SIG-M5 treated with dmso at 0.1 percent for 504 hours (cell line): ENCODE measurements around the gene HIF1AN.
A peak's percentile ranks its signal among the peaks of the same experiment; 100 is the strongest.

Source experiments
- DNase-seq: peaks from one replicate; lab custom pipeline; 2025; ENCODE audit not compliant: unreplicated experiment; lab: John Stamatoyannopoulos, UW

Gene HIF1AN

DNA sequence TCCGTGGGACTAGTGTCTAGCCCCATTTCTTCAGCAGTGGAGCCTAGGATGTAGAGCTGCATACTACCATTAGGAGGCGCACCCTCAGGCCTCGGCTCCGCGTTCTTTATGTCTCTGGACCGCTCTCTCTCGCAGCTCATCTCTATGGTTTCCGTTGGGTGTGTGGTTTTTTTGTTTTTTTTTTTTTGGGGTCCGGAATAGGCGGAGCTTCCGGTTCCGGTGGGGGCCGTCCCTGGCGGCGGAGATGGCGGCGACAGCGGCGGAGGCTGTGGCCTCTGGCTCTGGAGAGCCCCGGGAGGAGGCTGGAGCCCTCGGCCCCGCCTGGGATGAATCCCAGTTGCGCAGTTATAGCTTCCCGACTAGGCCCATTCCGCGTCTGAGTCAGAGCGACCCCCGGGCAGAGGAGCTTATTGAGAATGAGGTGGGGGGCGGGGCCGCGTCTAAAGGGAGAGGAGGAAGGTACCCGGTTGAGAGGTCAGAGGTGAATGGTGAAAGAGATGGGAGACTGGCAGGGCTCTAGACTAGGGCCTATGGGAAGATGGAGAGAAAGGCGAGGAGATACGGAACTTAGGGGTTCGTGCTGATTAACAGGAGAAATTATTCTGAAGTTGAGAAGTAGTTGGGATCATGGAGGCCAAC is at the start of gene HIF1AN:
TSS of gene HIF1AN (plus strand) at position 229 of the 639 bp plus-strand sequence. CDS start at position 245, 16 bp downstream.
- DNase-seq, result peak; percentile 94

DNA sequence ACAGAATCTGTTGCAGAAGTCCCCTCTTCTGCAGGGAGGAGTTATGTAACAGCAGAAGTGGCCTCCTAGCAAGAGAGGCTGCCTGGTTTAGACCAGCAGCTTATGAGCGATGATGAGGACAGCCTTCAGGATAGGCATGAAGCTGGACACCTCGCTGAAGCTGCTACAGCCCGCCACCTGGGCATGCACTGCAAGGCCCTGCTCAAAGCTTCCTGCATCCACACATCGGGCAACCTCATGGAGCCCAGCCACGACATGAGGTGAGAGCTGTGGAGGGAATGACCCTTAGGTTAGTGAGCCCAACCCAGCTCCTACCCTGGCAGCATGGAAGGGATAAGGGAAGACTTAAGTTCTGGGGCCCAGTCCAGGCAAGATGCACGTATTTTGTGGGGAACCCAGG is 48.2 kb upstream of the HIF1AN start:
- no peak for DNase-seq

DNA sequence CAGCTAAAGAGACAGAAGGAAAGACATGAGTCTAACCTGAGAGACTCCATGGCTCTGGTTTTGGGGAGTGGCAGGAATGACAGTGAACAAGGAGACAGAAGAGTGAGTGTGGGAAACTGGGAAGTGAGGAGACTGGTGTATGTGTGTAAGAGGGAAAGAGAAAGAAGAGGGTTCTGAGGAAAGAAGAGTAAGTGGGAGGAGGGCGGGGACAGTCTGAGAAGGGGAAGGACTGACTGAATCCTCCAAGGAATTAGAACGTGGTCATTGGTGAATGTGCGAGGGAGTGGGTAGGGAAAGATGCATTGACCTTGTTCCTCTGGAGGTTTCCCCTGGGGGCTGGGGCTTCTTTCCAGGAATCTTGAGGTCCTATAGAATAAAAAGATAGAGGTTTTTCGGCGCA is 46.3 kb upstream of the HIF1AN start:
- DNase-seq, result no peak

DNA sequence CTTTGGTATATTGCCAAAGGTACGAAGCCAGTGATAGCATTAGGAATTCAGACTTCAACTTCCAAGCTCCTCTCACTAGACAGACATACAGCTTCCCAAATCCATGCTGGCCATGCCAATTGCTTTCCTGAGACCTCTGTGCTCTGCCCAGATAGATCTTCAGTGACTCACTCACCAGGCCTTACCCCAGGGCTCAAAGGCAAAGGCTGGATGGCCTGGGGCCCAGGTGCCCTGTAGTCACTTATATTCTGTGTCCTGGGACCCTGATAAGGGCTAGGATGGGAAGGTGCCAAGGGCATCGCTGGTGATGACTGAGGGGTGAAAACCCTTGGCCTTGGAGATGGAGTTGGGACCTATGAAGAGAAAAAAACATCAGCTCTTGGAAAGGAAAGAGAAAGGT is 45.2 kb upstream of the HIF1AN start:
- no peak for DNase-seq

DNA sequence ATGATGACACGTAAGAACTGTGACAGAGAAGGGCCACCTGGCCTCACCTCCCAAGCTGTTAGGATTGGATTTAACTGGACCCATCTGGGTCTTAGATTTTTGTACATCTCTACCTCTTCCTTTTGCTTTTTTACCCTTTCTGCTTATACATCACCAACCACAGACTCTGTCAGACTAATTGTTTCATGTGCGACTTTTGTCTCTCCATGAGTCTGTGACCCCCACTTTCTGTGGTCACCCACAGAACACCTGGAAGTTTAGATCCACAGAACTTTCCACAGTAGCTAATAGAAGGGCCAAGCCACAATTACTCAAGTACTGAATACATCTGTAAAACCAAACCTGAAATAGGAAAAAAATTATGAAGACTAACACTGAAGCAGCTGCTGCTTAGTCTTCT is 39.2 kb upstream of the HIF1AN start:
- DNase-seq, result no peak

DNA sequence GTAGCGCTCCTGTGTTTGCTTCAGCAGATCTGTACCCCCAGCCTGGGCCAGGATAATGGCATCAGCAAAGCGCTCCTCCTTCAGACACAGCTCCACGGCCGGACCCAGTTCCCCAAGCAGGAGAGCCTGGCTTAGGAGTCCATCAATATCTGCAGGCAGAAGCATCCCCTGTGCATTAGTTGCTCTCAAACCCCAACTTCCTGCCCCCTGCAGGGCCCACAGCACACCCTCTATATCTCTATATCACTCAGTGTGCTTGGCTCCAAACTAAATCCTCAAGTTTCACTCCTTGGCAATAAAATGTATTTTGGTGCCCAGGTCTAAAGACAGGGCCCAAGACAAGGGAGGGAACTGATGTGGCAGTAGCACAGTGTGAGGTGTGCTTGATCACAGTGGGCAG is 37.7 kb upstream of the HIF1AN start:
- DNase-seq, result no peak

DNA sequence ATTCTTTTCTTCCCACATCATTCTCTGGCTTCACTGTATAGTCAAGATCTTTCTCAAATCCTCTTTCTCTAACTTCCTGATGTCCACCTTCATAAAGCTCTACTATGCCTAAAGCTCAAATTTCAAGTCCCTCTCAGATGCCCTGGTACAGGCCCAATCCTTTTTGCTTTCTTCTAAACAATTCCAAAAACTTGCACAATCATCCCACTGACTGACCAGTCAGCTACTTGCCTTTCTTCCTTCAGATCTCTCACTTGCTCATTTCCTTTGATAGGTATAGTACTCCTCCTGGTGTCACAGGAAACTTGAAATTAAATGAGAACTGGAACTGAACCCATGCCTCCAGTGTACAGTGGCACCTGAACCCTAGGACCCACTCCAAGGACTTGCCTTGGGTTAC is 34.3 kb upstream of the HIF1AN start:
- DNase-seq, result no peak

DNA sequence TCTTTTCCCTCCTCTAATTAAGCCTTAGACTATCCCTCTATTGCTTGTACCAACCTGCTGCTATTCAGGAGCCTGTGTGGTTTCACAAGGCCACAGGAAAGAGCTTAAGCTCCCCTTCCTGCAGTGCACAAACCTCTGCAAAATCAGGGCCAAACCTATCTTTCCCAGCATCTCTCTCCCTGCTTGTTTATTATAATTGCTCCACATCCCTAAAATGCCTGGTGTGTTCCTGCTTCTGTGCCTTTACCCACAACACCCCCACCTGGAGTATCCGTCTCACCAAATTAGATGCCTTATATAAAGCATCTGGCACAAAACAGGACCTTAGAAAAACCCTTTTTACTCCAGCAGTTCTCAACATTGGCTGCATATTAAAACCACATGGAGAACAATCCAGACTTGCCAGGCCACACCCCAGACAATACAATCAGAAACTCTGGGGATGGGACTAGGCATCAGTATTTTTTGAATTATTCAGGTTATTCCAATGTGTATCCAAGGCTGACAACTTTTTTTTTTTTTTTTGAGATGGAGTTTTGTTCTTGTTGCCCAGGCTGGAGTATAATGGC is 32.7 kb upstream of the HIF1AN start:
- no peak for DNase-seq

DNA sequence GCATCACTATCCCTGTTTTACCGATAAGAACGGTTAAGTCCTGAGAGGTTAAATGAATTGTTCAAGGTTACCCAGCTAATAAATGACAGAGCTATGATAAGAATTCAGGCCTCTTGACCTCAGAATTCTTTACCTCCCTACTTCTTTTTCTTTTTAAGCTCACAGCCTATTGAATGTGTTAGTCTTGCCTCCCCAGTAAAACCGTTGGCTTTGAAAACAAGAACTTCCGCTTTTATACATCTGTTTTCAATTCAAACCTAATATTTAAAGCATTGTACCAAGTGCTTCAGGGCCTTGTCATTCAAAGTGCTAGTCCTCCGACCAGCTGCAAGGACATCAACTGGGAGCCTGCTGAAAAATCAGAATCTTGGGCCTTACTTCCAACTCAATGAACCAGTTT is 31.6 kb upstream of the HIF1AN start:
- no peak for DNase-seq

DNA sequence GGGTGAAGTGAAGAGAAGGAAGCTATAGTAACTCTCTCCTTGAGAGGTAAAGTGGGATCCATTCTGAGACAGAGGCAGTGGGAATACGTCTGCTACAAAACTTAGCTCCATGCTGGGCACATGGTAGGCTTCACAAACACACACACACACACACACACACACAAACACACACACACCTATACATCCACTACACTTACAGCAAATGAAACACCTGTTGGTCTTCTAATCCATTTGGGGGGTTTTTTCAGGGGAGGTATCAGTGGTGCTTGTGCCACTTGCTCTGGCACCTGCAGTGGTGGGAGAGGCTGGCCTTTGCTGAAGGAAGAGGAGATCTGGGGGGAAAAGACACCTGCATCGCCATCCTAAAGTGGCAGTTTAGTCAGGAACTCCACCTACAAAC is 30.6 kb upstream of the HIF1AN start:
- DNase-seq, result no peak

DNA sequence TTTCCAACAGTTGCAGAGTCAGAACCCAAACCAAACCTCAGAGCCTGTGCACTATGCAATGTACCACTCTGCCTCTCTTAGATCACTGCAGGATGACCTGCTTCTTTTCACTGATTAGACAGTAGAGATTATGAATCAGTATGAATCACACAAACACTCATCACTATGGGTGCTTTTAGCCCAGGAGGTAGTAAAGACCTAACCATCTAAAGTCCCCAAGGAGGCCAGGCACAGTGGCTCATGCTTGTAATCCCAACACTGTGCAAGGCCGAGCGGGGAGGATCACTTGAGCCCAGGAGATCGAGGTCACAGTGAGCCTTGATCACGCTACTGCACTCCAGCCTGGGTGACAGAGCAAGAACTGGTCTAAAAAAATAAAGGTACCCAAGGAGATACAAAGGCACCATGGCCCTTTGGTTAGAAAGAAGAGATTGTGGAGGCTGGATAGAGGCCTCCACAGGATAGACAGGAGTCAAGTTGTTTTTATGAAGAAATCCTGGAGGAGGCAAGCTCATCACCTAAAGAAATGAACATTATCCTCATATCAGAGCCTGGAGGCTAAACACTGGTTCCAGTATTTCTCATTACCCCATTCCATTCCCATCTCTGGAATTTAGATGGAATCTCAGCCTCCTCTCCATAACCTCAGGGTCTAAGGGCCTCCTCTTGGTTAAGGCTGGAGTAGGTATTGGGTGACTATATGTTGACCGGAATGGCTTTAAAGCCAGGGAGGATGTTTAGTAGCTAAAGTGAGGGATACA is 29.0 kb upstream of the HIF1AN start:
- DNase-seq, result no peak

DNA sequence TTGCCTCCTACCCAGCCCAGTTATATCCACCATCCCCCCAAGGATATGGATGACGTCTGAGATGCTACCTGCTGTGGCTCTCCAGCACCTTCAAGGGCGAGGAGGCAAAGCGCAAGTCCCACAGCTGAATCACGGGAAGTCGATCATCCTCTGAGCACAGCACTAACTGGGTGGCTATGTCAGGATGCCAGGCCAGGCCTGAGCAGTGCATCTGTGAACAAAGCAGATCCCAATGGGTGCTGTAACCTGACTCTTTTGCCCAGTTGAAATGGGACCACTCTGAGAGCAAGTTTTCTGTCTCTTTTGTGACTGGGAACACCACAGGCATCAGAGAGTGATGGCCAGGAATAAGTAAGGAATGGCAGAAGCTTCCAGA is 28.4 kb upstream of the HIF1AN start:
- no peak for DNase-seq

DNA sequence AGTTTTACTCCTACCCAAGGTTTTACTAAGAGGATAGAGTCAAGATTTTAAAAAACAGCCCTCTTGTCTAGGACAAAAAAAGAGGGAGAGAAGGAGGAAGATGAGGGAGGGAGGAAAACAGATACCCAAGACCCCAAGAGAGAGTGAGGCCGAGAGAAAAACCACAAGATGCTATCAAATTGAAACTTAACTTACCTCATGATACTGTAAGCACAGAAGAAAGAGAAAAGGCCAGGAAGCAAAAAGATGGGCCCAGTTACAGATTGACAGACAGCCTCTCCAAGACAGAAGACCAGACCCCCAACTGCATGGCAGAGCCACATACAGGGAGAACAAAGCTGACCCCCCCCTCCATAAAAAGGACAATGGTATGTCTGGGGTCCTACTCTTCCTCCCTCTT is 27.5 kb upstream of the HIF1AN start:
- DNase-seq, result no peak

DNA sequence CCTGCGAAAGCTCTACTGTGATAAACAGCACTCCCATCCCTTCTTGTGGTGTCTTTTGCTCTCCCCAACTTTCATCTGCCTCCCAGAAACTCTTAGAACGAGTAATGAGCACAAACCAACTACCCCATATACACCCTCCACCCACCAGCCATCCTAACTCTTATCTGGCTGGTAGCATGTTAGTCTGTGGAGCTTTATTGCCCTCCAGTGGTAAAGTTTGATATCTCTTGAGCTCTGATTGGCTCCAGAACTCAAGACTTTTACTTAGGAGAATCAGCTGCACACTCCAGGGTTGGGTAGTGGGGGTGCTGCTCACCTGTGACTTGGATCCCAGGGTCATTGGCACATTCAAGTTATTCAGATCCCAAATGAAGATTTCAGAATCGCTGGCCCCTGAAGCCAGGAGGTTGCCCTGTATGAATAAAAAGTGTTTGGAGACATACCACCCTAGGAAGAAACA is 27.0 kb upstream of the HIF1AN start:
- peak; percentile 44 for DNase-seq

DNA sequence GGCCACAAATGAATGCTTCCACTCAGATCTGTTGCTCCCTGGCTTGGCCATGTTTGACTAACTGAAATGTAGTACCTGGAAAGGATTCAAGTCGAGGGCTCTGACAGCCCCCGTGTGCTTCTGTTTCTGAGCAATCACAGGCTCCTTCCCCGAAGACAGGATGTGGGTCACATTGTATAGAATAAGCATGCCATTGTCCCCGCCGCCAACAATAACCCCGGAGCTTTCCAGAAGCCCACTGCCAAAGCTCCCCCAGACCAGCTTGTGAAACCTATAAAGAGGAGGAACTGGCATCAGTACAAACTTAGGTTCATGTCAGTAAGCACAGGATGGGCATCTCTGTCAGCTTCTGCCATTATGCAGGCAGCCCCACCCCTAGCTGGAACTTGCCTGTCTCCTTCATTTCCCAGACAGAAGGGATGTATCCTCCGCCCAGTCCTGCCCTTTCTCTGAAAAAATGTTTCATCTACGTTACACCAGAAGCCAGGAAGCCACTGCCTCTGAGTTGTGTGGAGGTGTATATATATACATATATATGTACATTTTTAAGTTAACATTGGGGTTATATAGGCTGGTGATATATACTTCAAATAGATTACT is 26.4 kb upstream of the HIF1AN start:
- no peak for DNase-seq

DNA sequence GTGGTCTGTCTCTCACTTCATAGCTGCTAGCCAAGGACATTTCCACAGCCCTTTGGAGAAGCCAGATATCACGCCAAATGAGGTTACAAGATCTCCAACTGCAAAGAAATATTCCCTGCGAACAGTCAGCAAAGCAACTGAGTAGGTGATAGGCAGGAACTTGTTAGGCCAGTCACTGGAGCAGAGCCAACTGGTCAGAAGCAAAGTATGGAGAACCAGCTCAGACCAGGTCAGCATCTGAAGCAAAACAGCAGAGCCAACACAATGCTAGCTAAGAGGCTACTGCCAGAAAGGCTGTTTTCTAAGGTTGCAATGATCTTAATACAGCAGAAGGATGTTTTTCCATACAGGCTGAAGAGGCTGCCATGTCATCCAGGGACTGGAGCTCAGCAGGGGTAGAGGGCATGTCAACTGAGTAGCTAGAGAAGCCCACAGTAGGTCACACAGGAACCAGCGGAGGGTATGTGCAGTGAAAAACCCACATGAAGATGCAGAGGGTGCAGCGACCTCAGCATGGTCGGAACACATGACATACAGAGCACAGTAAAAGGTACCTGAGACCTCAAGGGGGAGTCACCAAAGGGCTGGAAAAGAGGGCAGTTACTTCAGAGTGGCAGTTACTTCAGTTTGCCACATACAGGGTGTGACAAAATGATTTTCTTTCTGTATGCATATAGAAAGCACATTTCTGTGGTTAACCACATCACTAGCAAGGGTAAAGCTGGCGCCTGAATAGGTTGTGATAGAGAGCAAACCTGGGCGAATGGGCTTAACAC is 25.0 kb upstream of the HIF1AN start:
- peak; percentile 36 for DNase-seq

DNA sequence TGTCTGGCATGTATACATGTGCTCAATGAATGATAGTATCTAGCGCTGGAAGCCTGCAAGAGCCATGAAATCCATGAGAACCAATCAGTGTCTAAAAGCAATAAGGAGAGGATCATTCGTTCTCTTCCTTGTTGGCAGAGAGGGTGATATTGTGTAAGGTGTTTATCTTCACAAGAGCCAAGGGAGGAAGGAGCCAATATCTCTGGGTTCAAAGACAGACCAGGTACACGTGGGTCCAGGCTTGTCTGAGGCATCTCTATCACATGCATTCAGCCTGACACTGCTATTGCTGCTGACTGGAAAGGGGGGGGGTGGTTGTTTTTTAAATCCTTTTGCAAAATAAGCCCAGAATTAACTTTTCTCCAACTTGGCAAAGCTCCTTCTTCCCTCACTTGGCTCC is 20.1 kb upstream of the HIF1AN start:
- DNase-seq, result no peak

DNA sequence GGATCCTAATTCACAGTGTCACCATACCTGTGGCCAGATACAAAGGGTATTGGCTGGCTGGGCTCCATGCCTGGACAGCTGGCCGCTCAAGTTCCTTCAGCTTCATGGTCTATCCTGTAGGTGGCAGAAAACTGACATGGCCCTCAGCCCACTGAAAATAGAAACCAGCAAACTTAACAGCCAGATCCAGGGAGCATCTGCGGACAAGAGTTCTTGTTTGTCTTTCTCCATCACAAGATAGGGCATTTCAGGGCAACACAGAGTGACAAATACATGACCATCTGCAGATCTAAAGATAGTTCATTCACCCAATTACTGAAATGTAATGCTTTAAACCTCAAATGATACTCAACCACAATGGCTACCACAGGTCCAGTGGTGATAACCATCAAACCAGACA is 18.9 kb upstream of the HIF1AN start:
- DNase-seq, result no peak

DNA sequence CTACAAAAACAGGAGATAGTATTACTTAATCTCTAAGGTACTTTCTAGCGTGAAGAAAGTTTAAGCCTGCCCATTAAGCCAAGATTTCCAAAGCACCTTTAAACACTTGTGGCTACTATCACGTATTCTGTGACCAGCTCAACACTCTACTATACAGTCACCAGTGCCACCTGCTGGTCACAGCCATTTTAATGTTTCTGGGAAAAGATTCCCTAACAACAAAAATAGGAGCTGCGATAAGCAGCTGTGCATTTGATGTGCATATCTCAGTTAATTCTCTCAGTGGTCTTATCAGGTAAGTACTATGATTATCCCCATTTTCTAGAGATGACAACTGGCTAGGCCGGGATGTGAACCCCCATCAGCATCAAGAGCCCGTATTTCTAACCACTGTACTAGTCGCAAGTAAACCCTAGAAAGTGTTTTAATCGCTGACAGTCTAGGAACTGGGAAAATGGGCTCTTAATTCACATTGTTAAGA is 16.9 kb upstream of the HIF1AN start:
- DNase-seq, result peak; percentile 29

DNA sequence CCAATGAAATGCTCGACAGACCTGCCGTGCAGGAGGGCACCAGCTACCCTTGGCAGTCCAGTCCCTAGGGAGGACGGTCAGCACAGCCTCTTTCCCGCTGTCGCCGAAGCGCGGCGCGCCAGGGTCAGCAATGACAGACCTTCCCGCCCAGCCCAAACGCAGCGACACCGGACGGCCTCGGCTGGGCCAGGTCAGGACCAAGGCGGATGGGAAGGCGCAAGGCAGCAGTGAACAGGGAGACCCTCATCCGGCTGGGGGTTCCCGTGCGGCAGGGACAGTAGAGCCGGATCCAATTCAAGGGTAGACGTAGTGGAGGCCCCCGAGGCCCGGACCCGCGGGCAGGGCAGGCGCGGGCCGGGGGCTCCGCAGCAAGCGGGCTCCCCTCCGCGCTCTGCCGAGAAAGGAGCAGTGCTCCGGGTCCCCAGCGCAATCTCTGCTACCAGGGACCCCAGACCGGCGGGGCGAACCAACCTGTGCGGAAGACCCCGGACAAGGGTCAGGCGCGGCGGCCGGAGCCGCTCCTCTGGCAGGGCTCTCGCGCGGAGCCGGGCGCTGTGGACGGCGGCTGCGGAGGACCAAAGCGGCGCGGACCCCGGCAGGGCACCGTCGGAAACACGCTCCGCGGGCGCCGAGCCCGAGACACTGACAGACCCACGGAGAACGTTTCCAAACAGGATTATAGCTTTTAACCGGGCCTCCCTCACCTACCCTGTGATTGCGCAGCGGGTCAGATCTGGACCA is 16.3 kb upstream of the HIF1AN start, which contains the start of gene SEC31B:
TSS of gene SEC31B (minus strand) at position 551 of the 741 bp plus-strand sequence. CDS start 2,909 bp downstream, outside the sequence.
- DNase-seq, result no peak
